ENCODE measurements around the gene ADAMTS17.

Gene ADAMTS17

DNA sequence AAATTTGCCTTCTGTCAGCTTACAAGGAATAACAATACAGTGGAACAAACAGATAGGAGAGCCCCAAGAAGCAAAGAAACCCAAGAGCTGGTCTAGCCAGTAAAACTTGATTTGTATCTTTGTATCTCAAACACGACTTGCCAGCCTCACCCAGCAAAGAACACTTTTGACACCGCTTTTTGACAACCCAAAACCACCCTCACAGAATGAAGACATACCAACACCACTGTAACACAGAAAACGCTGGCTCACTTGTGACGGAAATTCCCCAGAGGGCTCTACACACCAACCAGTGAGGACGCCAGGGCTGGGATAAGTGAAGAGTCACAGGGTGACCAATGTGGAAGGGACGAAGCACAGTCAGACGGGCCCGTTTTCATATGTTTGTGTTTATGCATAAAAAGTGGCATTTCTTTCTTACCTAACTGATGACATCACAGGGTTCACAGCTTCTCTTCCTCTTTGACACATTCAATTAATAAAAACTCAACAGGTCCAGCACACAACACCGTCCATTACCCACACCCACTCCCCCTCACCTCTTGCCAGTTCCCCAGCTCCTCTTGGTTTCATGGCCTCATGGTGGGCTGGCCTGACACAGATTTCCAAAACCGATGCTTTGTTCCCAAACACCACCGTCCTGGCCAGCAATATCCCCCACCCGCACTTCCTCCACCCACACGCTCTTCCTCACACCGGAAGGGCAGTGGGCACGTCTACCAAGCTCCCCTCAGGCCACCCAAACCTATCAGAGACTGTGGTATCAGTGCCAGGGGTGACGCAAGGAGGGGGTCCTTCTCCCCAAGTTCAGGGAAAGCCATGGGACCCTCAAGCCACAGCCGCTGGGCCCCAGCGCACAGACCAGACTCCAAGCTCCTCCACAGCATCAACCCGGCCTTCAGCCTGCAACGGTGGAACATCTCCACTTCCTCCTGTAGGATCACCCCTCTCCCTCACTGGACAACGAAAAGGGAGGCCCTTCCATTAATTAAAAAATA, 94.2 kb downstream of the ADAMTS17 start:
- DNase-seq, result no peak

GRCh38 chr15:100245855-100246254, 95.9 kb downstream of the ADAMTS17 start:
- DNase-seq, result no peak

- no peak for DNase-seq
Measured at GRCh38 chr15:100245487-100245820, 96.3 kb downstream of the ADAMTS17 start.

DNA sequence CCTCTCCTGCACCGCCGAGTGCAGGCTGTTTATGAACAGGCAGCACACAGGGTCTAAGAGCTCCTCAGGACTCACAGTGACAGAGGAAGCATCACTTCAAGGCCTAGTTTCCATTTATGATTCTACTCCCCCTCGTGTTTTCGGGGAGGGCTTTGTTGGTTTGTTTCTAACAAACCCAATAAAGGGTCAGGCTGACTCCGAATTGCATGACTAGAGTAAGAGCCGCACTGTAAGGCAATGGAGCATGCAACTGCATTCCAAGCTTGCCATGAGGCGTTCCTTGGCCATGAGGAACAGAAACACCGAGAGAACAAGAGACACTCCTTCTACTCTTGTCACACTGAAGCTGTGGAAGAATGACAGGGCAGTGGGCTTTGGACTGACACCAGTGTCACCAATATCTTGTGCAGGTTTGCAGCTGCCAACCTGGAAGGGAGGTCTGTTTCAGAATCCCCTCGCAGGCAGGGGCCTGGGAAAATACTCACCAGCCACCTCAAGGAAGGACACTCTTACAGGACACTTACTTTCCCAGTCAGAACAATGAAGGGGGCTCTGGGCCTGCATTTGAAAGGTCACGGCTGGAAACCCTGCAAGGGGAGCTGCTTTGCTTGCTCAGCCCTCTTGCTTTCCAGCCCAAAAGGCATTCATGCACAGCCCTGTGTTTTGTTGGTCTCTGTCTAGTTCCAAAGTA, 96.8 kb downstream of the ADAMTS17 start:
- no peak for DNase-seq

- no peak for DNase-seq
Measured at GRCh38 chr15:100242989-100243388, 98.8 kb downstream of the ADAMTS17 start.

GRCh38 chr15:100241572-100242482, 99.9 kb downstream of the ADAMTS17 start:
- no peak for DNase-seq

DNA sequence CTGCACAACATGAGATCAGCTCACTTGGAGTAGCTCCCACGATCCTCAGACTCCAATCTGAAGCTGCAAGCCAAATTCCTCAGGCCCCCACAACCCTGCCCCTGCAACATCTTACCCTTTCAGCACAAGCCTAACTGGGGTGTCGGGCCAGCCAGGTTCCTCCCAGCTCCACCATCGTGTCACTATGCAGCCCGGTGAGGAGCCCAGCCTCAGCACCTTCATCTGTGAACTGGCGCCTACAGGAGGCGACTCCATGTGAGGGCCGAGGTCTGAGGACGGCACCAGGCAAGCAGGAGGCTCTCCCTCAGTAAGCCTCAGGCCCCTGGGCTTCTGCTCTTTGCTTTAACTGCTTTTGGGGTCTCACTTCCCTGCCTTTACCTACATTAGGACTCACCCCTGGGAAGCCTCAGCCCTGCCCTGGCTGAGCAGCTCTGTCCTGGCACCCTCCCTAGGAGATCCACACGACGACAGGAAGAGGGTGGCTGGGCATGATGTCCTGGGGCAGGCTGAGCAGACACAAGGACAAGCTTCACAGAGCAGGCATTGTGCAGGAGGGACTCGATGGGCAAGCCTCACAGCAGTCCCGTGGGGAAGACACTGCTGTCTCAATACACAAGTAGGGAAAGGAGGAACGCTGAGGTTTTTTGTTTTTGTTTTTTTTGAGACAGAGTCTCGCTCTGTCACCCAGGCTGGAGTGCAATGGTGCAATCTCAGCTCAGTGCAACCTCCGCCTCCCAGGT, 104.6 kb downstream of the ADAMTS17 start:
- DNase-seq, result no peak

DNA sequence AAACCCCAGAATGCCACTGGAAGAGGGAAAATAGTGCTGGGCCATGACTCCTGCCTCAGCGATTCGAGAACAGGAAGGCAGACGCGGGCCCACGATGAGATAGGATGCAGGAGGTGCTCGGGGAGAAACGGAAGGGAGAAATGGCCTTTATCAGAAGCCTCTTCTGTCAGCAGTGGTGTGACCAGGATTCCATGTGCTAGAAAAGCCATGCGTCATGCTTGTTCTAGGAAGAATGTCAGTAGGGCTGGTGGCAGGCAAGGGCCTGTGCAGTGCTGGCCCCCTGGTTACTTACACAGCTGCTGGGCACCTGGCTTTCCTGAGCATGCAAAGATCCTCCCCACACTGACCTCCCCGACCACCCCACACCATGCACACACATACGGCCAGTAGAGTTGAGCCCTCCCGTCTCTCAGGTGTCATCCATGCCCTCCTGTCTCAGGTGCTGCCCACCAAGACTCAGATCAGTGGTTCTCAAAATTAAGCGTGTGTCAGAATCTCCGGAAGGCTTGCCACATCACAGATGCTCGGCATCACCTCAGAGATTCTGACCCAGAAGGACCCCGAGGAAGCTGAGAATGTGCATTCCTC, 106.7 kb downstream of the ADAMTS17 start:
- no peak for DNase-seq

GRCh38 chr15:100234158-100235029, 107.4 kb downstream of the ADAMTS17 start:
- no peak for DNase-seq

DNA sequence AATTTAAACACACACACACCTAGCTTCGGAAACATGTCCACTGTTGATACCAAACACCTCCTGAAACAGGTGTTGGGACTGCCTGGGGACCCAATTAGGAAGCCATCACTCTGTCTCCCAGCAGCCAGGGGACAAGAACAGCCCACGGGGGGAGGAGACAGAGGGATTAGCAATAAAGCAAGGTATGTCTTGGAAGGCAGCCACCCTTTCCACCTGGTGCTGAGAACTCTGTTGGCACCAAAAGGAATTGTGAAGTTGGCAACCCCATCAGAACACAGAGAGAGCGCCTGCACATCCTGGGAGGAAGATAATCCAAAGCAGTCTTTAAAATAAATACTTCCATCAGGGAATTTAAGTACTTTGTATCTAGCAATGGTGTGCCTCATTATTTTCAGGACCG, 111.0 kb downstream of the ADAMTS17 start:
- DNase-seq, result no peak

DNA sequence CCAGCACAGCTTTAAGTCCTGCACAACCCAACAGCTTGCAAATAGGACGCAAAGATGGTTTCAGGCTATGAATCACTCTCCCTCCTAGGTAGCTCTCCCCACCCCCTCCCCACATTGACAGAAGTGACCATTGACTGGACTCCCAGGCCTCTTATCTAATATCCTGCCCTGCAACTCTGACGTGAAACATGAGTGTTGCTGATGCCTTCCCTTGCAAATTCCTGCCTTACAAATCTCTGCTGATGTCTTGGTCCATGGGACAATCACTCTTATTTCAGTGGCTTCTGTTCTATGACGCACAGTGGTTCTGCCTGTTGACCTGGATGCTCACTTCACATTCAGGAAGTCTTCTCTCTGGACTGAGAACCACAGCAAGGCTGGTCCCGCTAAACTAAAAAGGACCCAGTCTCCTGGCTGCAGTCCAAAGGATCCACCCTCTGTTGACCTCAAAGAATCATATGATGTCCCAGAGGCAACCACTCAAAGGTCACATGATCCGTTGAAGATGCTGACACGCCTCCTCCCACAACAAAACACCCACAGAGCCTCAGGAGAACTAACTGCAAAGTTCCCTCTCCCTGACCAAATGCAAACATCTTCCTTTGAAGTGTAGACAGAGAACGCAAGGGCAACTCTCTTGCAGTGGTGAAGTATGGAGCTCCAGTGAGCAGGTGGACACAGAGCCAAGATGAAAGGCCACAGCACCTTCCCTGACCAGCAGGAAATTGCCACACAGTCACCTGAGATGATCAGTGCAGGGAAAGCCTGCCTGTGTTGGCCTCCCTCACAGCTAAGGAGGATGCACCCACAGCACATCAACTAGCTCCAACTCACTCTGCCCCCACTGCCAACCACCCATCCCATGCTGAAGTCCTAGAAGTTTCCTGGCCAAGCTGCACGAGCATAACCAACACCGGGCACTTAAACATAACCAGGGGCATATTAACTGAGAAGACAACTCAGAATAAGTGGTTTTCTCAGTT, 112.3 kb downstream of the ADAMTS17 start:
- no peak for DNase-seq

GRCh38 chr15:100227781-100228180, 114.0 kb downstream of the ADAMTS17 start:
- DNase-seq, result no peak

- no peak for DNase-seq
Measured at GRCh38 chr15:100226107-100226506, 115.7 kb downstream of the ADAMTS17 start.

GRCh38 chr15:100224206-100225185, 117.3 kb downstream of the ADAMTS17 start:
- DNase-seq, result no peak

DNA sequence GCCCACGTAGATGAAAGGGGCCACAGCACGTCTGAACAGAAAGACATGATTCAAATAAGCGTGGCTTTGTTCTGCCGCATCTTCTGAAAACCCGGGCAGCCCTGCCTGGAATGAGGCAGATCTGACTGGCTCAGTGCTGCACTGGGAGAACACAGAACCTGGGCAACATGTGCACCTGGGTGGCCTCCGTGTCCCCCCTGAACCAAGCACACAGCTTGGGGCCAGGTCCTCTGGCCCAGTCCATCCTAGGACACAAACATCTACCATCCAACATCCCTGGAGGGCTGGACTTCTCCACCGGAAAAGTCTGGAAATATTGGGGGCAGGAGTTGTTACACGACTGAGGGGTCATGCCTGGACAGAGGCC, 119.4 kb downstream of the ADAMTS17 start:
- DNase-seq, result no peak

DNA sequence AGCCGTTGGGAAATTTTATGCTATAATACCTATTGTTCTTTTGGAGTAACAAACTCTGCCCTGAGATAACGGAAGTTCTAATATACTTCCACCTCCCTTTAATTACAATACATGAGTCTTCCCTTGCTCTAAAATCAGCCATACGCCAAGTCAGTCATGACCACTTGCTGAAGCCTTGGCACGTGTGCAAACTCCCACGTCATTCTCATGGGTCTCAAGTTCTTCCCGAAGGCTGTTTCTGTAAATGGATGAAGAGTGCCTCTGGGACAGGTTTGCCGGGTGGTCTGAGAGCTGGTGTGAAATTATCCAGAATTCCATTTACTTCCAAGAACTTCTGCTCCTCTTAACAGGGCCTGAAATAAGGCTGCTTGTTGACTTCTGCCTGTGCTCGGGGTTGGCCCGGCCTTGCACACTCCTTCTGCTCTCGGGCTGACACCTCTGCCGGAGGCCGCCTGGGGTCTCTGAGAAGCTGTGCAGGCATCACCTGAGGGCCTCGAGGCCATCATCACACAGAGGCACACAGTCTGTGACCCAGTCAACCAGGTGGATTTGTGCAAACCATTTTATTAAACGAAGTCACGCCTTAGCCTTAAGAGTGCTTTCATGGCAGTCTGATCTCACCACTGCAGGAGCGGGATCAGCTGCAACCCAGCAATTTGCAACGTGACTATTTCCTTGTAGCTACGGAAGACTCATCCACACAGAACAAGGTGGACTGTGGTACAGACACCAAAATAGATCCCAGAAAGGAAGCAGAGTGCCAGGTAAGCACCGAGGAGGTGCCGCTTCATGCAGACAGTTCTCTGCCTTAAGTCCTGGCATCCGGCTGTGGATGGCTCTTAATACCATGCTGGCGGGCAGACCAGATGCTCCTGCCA, 120.1 kb downstream of the ADAMTS17 start:
- no peak for DNase-seq

DNA sequence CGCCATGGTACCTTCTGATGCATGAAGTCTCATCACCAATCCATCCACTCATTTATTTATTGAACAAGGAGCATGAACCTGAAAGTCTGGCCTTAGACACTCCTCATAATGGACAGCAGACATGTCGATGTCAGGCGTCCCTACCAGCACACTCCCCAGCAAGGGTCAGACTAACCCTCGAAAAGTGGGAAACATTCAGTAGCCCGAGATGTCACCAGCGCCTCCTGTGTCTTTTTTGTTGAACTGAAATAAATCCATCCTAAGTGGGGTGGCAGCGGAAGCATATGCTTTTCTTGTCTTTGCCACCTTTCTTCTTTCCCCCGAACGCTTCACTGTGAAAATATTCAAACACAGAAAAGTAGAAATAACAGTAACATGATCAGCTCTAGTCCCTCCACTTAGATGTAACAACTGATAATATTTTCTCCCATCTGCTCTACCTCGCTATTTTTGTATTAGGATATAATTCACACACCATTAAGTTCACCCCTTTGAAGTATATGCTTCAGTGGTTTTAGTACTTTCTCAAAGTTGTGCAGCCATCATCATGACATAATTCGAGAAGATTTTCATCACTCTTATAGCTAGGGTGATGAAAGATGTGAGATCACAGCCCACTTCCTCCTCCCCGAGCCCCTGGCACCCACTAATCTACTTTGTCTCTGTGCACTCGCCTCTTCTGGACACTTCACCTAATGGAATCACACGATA, 121.6 kb downstream of the ADAMTS17 start:
- DNase-seq, result no peak
